Measurements from ENCODE around the gene MICAL1. TPM values are rescaled to one million over a fixed set of nuclear protein-coding genes. Genes with fewer than 3 reads are reported as not detected.

Gene MICAL1
- total RNA-seq, 1 donor, result 26.1 TPM

DNA sequence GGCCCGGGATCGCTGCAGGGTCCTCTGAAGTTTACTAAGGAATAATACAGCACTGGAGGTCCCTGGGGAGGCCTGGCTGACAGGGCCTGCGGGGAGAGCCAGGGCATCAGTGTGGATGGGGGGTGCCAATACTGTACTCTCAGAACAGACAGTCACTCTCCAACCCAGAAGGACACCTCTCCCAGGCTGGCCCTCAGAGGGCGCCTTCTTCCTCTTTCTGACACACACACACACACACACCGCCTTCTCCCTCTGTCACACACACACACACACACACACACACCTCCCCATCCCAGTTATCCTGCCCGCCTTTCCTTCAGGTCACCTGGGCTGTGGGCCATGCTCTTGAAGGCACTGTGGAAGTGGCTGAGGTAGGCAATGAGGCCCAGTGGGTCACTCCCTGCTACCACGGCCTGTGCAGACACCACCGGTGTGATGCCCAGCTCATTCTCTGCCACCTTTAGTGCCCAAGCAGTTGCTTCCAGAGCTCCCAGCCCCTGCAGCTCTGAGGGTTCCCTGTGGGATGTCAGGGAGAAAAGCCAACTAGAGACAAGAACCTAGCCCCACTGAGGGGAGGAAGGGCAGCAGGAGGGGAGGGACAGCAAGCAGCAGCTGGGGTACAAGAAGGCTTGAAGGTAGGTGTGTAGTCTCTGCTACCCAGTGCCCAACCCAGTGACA is 7.6 kb downstream of the MICAL1 start:
- H3K36me3 ChIP-seq (ENCODE audit: insufficient read depth, low read length), result peaks cover 12% of the 10 kb centered on the region

DNA sequence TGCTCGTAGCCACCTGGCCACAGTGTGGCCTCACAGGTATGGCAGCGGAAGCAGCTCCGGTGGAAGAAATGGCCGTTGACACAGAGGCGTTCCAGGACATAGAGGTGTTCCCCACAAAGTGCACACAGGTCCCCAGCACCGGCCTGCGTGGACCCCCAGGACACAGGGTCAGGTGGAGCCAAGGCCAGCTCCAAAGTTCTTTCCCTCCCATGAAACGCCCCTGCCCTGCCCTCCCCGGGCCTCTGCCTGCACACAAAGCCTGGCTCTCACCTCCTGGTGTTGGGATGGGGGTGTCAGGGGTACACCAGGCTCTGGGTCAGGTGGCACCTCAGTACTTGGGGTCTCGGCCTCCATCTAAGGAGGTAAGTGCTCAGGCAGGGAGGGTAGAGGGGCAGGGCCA is 8.5 kb downstream of the MICAL1 start:
- Histone ChIP-seq H3K79me2 (ENCODE audit: insufficient read depth, low read length) (no peaks in the 10 kb centered on the region), H3K27me3 (ENCODE audit: insufficient read depth, low read length) (no peaks in the 10 kb centered on the region), H3K4me2 (ENCODE audit: insufficient read depth, low read length) (no peak overlapping the region), H3K4me3 (ENCODE audit: insufficient read depth, low read length) (no peak overlapping the region), H4K20me1 (ENCODE audit: insufficient read depth, low read length) (no peaks in the 10 kb centered on the region), H3K4me1 (ENCODE audit: insufficient read depth, low read length) (no peaks in the 10 kb centered on the region), H3K27ac (ENCODE audit: low read depth, low read length) (no peak overlapping the region), H3K36me3 (ENCODE audit: insufficient read depth, low read length) (peaks cover 12% of the 10 kb centered on the region), H3K9me3 (ENCODE audit: low read depth, low read length) (no peaks in the 10 kb centered on the region), H2AFZ (ENCODE audit: low read length) (no peak overlapping the region)
- peak; percentile 51 for DNase-seq (ENCODE audit: insufficient read length, low spot score, missing footprints)
- TF ChIP-seq, protein P1, sequence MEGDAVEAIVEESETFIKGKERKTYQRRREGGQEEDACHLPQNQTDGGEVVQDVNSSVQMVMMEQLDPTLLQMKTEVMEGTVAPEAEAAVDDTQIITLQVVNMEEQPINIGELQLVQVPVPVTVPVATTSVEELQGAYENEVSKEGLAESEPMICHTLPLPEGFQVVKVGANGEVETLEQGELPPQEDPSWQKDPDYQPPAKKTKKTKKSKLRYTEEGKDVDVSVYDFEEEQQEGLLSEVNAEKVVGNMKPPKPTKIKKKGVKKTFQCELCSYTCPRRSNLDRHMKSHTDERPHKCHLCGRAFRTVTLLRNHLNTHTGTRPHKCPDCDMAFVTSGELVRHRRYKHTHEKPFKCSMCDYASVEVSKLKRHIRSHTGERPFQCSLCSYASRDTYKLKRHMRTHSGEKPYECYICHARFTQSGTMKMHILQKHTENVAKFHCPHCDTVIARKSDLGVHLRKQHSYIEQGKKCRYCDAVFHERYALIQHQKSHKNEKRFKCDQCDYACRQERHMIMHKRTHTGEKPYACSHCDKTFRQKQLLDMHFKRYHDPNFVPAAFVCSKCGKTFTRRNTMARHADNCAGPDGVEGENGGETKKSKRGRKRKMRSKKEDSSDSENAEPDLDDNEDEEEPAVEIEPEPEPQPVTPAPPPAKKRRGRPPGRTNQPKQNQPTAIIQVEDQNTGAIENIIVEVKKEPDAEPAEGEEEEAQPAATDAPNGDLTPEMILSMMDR (IDR thresholded peaks at IDR 0.05; ENCODE audit: extremely low read depth, low read depth, low read length), result no peak

More for the DNA sequence above, 7.6 kb downstream of the MICAL1 start:
- H4K20me1 ChIP-seq (ENCODE audit: insufficient read depth, low read length), result no peaks in the 10 kb centered on the region
- no peaks in the 10 kb centered on the region for H3K27me3 ChIP-seq (ENCODE audit: insufficient read depth, low read length)
- no peak overlapping the region for H3K4me2 ChIP-seq (ENCODE audit: insufficient read depth, low read length)
- H3K9me3 ChIP-seq (ENCODE audit: low read depth, low read length), result no peaks in the 10 kb centered on the region
- H3K27ac ChIP-seq (ENCODE audit: low read depth, low read length), result no peak overlapping the region
- no peaks in the 10 kb centered on the region for H3K4me1 ChIP-seq (ENCODE audit: insufficient read depth, low read length)
- TF ChIP-seq, protein P1 (IDR thresholded peaks at IDR 0.05; ENCODE audit: extremely low read depth, low read depth, low read length), result no peak
- H3K4me3 ChIP-seq (ENCODE audit: insufficient read depth, low read length), result no peak overlapping the region
- peak; percentile 48 for DNase-seq (ENCODE audit: insufficient read length, low spot score, missing footprints)
- no peaks in the 10 kb centered on the region for H3K79me2 ChIP-seq (ENCODE audit: insufficient read depth, low read length)
- H2AFZ ChIP-seq (ENCODE audit: low read length), result no peak overlapping the region

DNA sequence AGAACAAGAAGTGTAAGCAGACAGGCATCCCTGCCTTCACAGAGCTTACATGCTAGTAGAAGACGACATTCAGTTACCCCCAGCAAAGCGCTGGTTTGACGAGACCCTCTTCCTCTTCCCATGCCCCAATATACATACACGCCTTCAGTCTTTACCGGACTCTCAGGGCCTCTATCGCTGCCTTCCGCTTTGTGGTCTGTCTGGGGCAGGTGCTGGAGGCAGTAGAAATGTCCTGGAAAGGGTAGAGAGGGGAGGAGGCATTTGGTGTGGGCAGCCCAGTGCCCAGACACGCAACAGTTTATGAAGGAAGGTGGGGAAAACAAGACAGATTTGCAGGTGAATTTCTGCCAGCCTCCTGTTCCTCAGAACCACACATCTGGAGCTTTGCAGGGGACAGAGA is 9.0 kb downstream of the MICAL1 start:
- peaks cover 5% of the 10 kb centered on the region for H4K20me1 ChIP-seq (ENCODE audit: insufficient read depth, low read length)
- no peak overlapping the region for H2AFZ ChIP-seq (ENCODE audit: low read length)
- H3K27ac ChIP-seq (ENCODE audit: low read depth, low read length), result no peak overlapping the region
- peaks cover 3% of the 10 kb centered on the region for H3K4me1 ChIP-seq (ENCODE audit: insufficient read depth, low read length)
- DNase-seq (ENCODE audit: insufficient read length, low spot score, missing footprints), result peak; percentile 60
- TF ChIP-seq, protein P1 (IDR thresholded peaks at IDR 0.05; ENCODE audit: extremely low read depth, low read depth, low read length), result no peak
- peaks cover 9% of the 10 kb centered on the region for H3K36me3 ChIP-seq (ENCODE audit: insufficient read depth, low read length)
- H3K4me2 ChIP-seq (ENCODE audit: insufficient read depth, low read length), result no peak overlapping the region
- no peaks in the 10 kb centered on the region for H3K9me3 ChIP-seq (ENCODE audit: low read depth, low read length)
- no peaks in the 10 kb centered on the region for H3K79me2 ChIP-seq (ENCODE audit: insufficient read depth, low read length)
- H3K27me3 ChIP-seq (ENCODE audit: insufficient read depth, low read length), result no peaks in the 10 kb centered on the region
- no peak overlapping the region for H3K4me3 ChIP-seq (ENCODE audit: insufficient read depth, low read length)

DNA sequence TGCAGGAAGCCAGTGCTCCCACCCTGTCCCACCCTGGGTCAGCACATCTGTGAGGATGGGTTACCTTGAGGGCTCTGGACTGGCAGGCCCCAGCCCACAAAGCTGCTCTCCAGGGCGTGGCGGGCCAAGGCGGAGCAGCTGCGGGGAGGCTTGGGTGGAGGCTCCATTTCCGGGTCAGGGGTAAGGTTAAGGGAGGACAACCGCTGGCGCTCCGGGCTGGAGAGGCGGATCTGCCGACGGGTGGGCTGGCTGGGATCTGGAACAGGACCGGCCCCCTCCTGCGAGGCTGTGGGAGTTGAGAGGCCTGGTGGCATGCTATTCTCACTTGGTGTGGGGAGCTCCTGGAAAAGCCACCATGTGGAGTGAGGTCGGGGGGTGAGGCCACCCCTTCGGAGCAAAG is 9.5 kb downstream of the MICAL1 start:
- DNase-seq (ENCODE audit: insufficient read length, low spot score, missing footprints), result no peak
- peaks cover 9% of the 10 kb centered on the region for H3K36me3 ChIP-seq (ENCODE audit: insufficient read depth, low read length)
- no peak overlapping the region for H3K4me3 ChIP-seq (ENCODE audit: insufficient read depth, low read length)
- H4K20me1 ChIP-seq (ENCODE audit: insufficient read depth, low read length), result peaks cover 5% of the 10 kb centered on the region
- no peaks in the 10 kb centered on the region for H3K27me3 ChIP-seq (ENCODE audit: insufficient read depth, low read length)
- TF ChIP-seq, protein P1 (IDR thresholded peaks at IDR 0.05; ENCODE audit: extremely low read depth, low read depth, low read length), result no peak
- no peaks in the 10 kb centered on the region for H3K9me3 ChIP-seq (ENCODE audit: low read depth, low read length)
- no peak overlapping the region for H3K27ac ChIP-seq (ENCODE audit: low read depth, low read length)
- H3K4me1 ChIP-seq (ENCODE audit: insufficient read depth, low read length), result peaks cover 8% of the 10 kb centered on the region
- H3K4me2 ChIP-seq (ENCODE audit: insufficient read depth, low read length), result no peak overlapping the region
- no peak overlapping the region for H2AFZ ChIP-seq (ENCODE audit: low read length)
- no peaks in the 10 kb centered on the region for H3K79me2 ChIP-seq (ENCODE audit: insufficient read depth, low read length)

Data from osteoblast (primary cell).